Type B pancreatic cell (in vitro differentiated cells): ENCODE measurements around the gene CYB5R3. TPM values are rescaled to one million over a fixed set of nuclear protein-coding genes. Genes with fewer than 3 reads are reported as not detected.

Experiments used
- DNase-seq: peaks from one replicate; pipeline ENCODE4 v3.0.0; 2021; ENCODE audit warnings: mixed read lengths; ENCODE audit not compliant: unreplicated experiment; ENCODE audit errors: extremely low spot score
- H3K27ac Mint-ChIP-seq: 2 replicates; pipeline ENCODE4 v1.8.0; 2021; ENCODE audit warnings: mild to moderate bottlenecking, mixed read lengths
- H3K27me3 Mint-ChIP-seq: 2 replicates; pipeline ENCODE4 v1.8.0; 2021; ENCODE audit warnings: mixed read lengths
- H3K36me3 Mint-ChIP-seq: 2 replicates; pipeline ENCODE4 v1.8.0; 2021; ENCODE audit warnings: mixed read lengths
- H3K4me1 Mint-ChIP-seq: one replicate; pipeline ENCODE4 v1.8.0; 2021; ENCODE audit warnings: mixed read lengths; ENCODE audit not compliant: unreplicated experiment
- H3K4me3 Mint-ChIP-seq: 2 replicates; pipeline ENCODE4 v1.8.0; 2021; ENCODE audit warnings: mild to moderate bottlenecking, mixed read lengths
- H3K9me3 Mint-ChIP-seq: 2 replicates; pipeline ENCODE4 v1.8.0; 2021; ENCODE audit warnings: mixed read lengths
- CTCF ChIP-seq: fragments of 200-600 bp; sonication (generic); conservative IDR thresholded peaks from 2 replicates; pipeline ENCODE4 v1.5.0; 2021; ENCODE audit warnings: antibody characterized with exemption, mild to moderate bottlenecking
- total RNA-seq: library from RNA; stranded (reverse); gene quantifications from 2 replicates; pipeline ENCODE4 v1.2.1, GENCODE V29; 2021; ENCODE audit warnings: low replicate concordance

Gene CYB5R3
- total RNA-seq, 1 donor from 2014 or later: 102 TPM

GRCh38 chr22:42591987-42592386 lies 57.2 kb downstream of the CYB5R3 start:
- H3K36me3 Mint-ChIP-seq: peaks cover 9% of the 10 kb centered on the region

GRCh38 chr22:42587588-42588175 lies 61.5 kb downstream of the CYB5R3 start:
- TF ChIP-seq CTCF: no peak
- Mint-ChIP-seq H3K36me3 (peaks cover 16% of the 10 kb centered on the region), H3K9me3 (no peaks in the 10 kb centered on the region), H3K4me3 (no peak overlapping the region), H3K4me1 (no peaks in the 10 kb centered on the region), H3K27me3 (no peaks in the 10 kb centered on the region), H3K27ac (no peak overlapping the region)
- no peak for DNase-seq

More at GRCh38 chr22:42591987-42592386, 57.2 kb downstream of the CYB5R3 start:
- no peak for TF ChIP-seq CTCF
- Mint-ChIP-seq H3K27me3 (no peaks in the 10 kb centered on the region), H3K4me1 (no peaks in the 10 kb centered on the region), H3K9me3 (no peaks in the 10 kb centered on the region), H3K4me3 (no peak overlapping the region), H3K27ac (no peak overlapping the region)
- no peak for DNase-seq

- peaks cover 6% of the 10 kb centered on the region for H3K4me1 Mint-ChIP-seq
Observed at GRCh38 chr22:42586381-42586780, 62.8 kb downstream of the CYB5R3 start.

DNA sequence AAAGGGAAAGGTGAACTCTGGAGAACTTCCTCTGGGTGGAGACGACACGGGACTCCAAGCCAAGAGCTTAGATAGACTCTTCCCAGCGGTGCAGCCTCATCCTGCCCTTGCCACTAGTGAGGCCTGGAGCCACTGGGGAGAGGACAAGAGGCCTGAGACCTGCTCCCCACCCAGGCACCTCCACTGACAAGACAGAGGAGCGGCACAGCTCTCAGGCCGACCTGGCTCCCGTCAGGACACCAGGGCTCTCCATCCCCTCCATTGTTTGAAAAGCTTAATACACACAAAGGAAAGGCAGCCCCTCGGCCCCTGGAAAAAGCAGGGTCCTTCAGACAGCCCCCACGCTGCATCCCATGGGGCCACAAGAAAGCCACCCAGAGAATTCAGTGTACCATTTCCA lies 64.1 kb downstream of the CYB5R3 start:
- Mint-ChIP-seq H3K4me1 (peaks cover 10% of the 10 kb centered on the region), H3K27me3 (no peaks in the 10 kb centered on the region), H3K36me3 (peaks cover 16% of the 10 kb centered on the region), H3K9me3 (no peaks in the 10 kb centered on the region), H3K27ac (peak overlapping the region; percentile 50), H3K4me3 (no peak overlapping the region)
- TF ChIP-seq CTCF: no peak
- DNase-seq: no peak

More at GRCh38 chr22:42586381-42586780, 62.8 kb downstream of the CYB5R3 start:
- H3K4me3 Mint-ChIP-seq: no peak overlapping the region
- DNase-seq: no peak
- no peak overlapping the region for H3K27ac Mint-ChIP-seq
- TF ChIP-seq CTCF: no peak
- peaks cover 16% of the 10 kb centered on the region for H3K36me3 Mint-ChIP-seq
- no peaks in the 10 kb centered on the region for H3K27me3 Mint-ChIP-seq
- no peaks in the 10 kb centered on the region for H3K9me3 Mint-ChIP-seq

DNA sequence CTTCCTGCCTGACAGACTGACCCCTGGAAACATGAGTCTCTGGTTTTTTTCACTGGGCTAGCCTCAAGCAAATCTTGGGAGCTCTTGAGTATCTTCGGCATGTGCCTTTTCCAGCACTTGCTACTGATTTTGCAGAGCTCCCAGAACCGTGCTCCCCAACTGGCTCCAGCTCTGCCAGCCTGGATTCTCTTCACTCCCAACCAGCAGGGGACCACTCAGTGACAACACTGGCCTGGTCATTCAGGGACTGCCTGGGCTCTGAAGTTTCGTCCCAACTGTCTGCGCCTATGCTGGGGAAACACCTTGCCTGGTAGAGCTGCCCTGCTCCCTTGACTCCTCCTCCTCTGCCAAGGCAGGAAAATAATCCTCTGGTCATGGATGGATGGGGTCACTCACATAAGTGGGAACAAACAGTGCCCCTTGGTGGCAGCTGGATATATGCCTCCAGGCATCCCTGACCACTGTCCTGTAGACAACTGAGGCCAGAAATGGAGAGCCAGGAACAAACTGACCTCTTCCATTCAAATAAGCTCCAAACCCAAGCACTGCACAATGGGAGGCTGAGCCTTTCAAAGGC lies 64.7 kb downstream of the CYB5R3 start:
- peaks cover 10% of the 10 kb centered on the region for H3K4me1 Mint-ChIP-seq
- peaks cover 12% of the 10 kb centered on the region for H3K36me3 Mint-ChIP-seq
- no peak for DNase-seq
- no peaks in the 10 kb centered on the region for H3K9me3 Mint-ChIP-seq
- no peak overlapping the region for H3K4me3 Mint-ChIP-seq
- H3K27me3 Mint-ChIP-seq: no peaks in the 10 kb centered on the region
- H3K27ac Mint-ChIP-seq: no peak overlapping the region
- TF ChIP-seq CTCF: no peak
